CD14-positive monocyte (primary cell): ENCODE data around the gene RNF123. TPM values are rescaled to one million over a fixed set of nuclear protein-coding genes. Genes with fewer than 3 reads are reported as not detected.

Source experiments
- DNase-seq, 3 donors: peaks; one replicate each; pipeline ENCODE4 v3.0.0-alpha.2; 2011 to 2022
- H2AFZ ChIP-seq: 2 replicates; pipeline ENCODE4 v1.6.0; 2012; ENCODE audit warnings: mild to moderate bottlenecking, low read depth, low read length, inconsistent platforms; ENCODE audit not compliant: insufficient read depth, poor library complexity, severe bottlenecking
- H3K27ac ChIP-seq, 2 donors: 1 replicate in 1 of 2; 2 replicates in 1 of 2; pipeline ENCODE4 v1.5.1; 2012 to 2013; ENCODE audit warnings: low read length in 2 of 2, control low read depth in 1 of 2, inconsistent platforms in 1 of 2, low read depth in 1 of 2, mild to moderate bottlenecking in 1 of 2
- H3K27me3 ChIP-seq, 2 donors: one replicate each; pipeline versions ENCODE4 v1.6.0 to v1.6.1; 2011 to 2013; ENCODE audit warnings: low read length in 2 of 2; ENCODE audit not compliant: control insufficient read depth in 2 of 2, insufficient read depth in 2 of 2
- H3K36me3 ChIP-seq, 2 donors: replicated peaks in 1 of 2; 1 replicate in 1 of 2; 2 replicates in 1 of 2; pipeline versions ENCODE4 v1.5.1 to v1.6.1; 2012 to 2013; ENCODE audit warnings: low read length in 2 of 2, control low read depth in 1 of 2, inconsistent platforms in 1 of 2, mild to moderate bottlenecking in 1 of 2; ENCODE audit not compliant: insufficient read depth in 2 of 2, control insufficient read depth in 1 of 2
- H3K4me1 ChIP-seq, 2 donors: 1 replicate in 1 of 2; 2 replicates in 1 of 2; pipeline versions ENCODE4 v1.5.1 to v1.6.1; 2012 to 2013; ENCODE audit warnings: low read length in 2 of 2, control low read depth in 1 of 2, inconsistent platforms in 1 of 2, mild to moderate bottlenecking in 1 of 2, moderate library complexity in 1 of 2; ENCODE audit not compliant: insufficient read depth in 2 of 2, control insufficient read depth in 1 of 2
- H3K4me2 ChIP-seq: replicated peaks from 2 replicates; pipeline ENCODE3; 2012; ENCODE audit warnings: low read length, moderate library complexity, mild to moderate bottlenecking; ENCODE audit not compliant: poor library complexity, severe bottlenecking; ENCODE audit errors: extremely low read depth
- H3K4me3 ChIP-seq, 3 experiments: fragments of 200-600 bp in 1 of 3; sonication (generic) in 1 of 3; replicated peaks in 1 of 3; 1 replicate in 2 of 3; 2 replicates in 1 of 3; pipeline ENCODE4 v1.5.1; 2011 to 2013; ENCODE audit warnings: low read length in 3 of 3, mild to moderate bottlenecking in 3 of 3, control low read depth in 2 of 3, low read depth in 2 of 3, inconsistent platforms in 1 of 3, moderate library complexity in 1 of 3
- H3K79me2 ChIP-seq: 2 replicates; pipeline ENCODE4 v1.6.0; 2012; ENCODE audit warnings: mild to moderate bottlenecking, control low read depth, inconsistent platforms, low read length, moderate library complexity; ENCODE audit not compliant: insufficient read depth
- H3K9ac ChIP-seq: 2 replicates; pipeline ENCODE4 v1.6.0; 2017; ENCODE audit warnings: low read length, mild to moderate bottlenecking; ENCODE audit not compliant: insufficient read depth, poor library complexity, severe bottlenecking
- H3K9me3 ChIP-seq, 2 donors: replicated peaks in 1 of 2; 1 replicate in 1 of 2; 2 replicates in 1 of 2; pipeline versions ENCODE4 v1.5.1 to v1.6.1; 2012 to 2013; ENCODE audit warnings: low read length in 2 of 2, control low read depth in 1 of 2; ENCODE audit not compliant: control insufficient read depth in 1 of 2, insufficient read depth in 1 of 2
- H4K20me1 ChIP-seq: 2 replicates; pipeline ENCODE4 v1.6.0; 2012; ENCODE audit warnings: mild to moderate bottlenecking, low read length, control low read depth, moderate library complexity; ENCODE audit not compliant: insufficient read depth
- H3K27ac Mint-ChIP-seq, 7 donors: one replicate each; pipeline ENCODE4 v1.8.0; 2020; ENCODE audit warnings: mild to moderate bottlenecking in 7 of 7, mixed read lengths in 7 of 7, moderate library complexity in 6 of 7, inconsistent platforms in 2 of 7
- H3K27me3 Mint-ChIP-seq, 3 donors: one replicate each; pipeline ENCODE4 v1.8.0; 2021 to 2022; ENCODE audit warnings: low read depth in 3 of 3, mild to moderate bottlenecking in 3 of 3, mixed read lengths in 3 of 3, moderate library complexity in 3 of 3, inconsistent platforms in 1 of 3
- H3K36me3 Mint-ChIP-seq, 2 donors: one replicate each; pipeline ENCODE4 v1.8.0; 2020; ENCODE audit warnings: mixed read lengths in 2 of 2, inconsistent platforms in 1 of 2, mild to moderate bottlenecking in 1 of 2
- H3K4me1 Mint-ChIP-seq: one replicate; pipeline ENCODE4 v1.8.0; 2020; ENCODE audit warnings: mild to moderate bottlenecking, mixed read lengths
- H3K4me3 Mint-ChIP-seq, 2 donors: one replicate each; pipeline ENCODE4 v1.8.0; 2020; ENCODE audit warnings: mild to moderate bottlenecking in 2 of 2, mixed read lengths in 2 of 2, moderate library complexity in 1 of 2
- H3K9me3 Mint-ChIP-seq, 7 donors: one replicate each; pipeline ENCODE4 v1.8.0; 2020 to 2022; ENCODE audit warnings: mixed read lengths in 7 of 7, mild to moderate bottlenecking in 6 of 7, moderate library complexity in 6 of 7, inconsistent platforms in 2 of 7
- CTCF ChIP-seq: fragments of 200-600 bp; IDR thresholded peaks from one replicate; pipeline ENCODE4 v1.8.0; 2022; ENCODE audit warnings: antibody characterized with exemption, mild to moderate bottlenecking
- WGBS: methylation state at CpG from one replicate; pipeline ENCODE4 v1.1.5; 2013; ENCODE audit warnings: missing lambda C conversion rate; ENCODE audit not compliant: insufficient coverage; 5-methylcytosine and 5-hydroxymethylcytosine counted together
- intact Hi-C, 2 donors: fragments of 100-400 bp; cut with micrococcal nuclease; formaldehyde crosslinking; loops; one replicate each; pipeline versions ENCODE4 v1.15.0 to v1.15.1; 2023
- polyA plus RNA-seq, 3 donors: library from polyadenylated mRNA; depleted of rRNA in 1 of 3; unstranded in 2 of 3; stranded (reverse) in 1 of 3; fragments of 300-500 nt in 2 of 3; fragments of >200 nt in 1 of 3; fragmentation: Illumina TruSeq in 2 of 3; gene quantifications; 1 replicate in 2 of 3; 2 replicates in 1 of 3; pipeline ENCODE4 v1.2.3, GENCODE V29; 2012 to 2021

RNF123 gene
- polyA plus RNA-seq, 3 donors: 11.1 to 46.2 (median 15.7) TPM

- H3K27ac Mint-ChIP-seq: peak overlapping the region in 3 of 7 donors; percentile 25 to 52 (median 28)
Observed at GRCh38 chr3:49761661-49762060, 72.3 kb downstream of the RNF123 start.

GRCh38 chr3:49763981-49764380, 74.6 kb downstream of the RNF123 start:
- no peak for TF ChIP-seq CTCF
- WGBS: no CpG with 5 or more reads among the region's 4 CpGs
- no peak overlapping the region for H3K27ac ChIP-seq
- H4K20me1 ChIP-seq: peaks cover 96% of the 10 kb centered on the region
- H3K9me3 Mint-ChIP-seq: peaks cover 0 to 2% (median 0%) of the 10 kb centered on the region in 7 donors
- H3K4me3 Mint-ChIP-seq: no peak overlapping the region
- no peak overlapping the region for H3K4me2 ChIP-seq
- no peaks in the 10 kb centered on the region for H3K27me3 ChIP-seq
- peaks cover 15 to 51% of the 10 kb centered on the region in 2 donors for H3K36me3 Mint-ChIP-seq
- peaks cover 0 to 5% of the 10 kb centered on the region in 2 donors for H3K4me1 ChIP-seq
- H3K27me3 Mint-ChIP-seq: no peaks in the 10 kb centered on the region
- H2AFZ ChIP-seq: no peak overlapping the region
- no peak overlapping the region for H3K27ac Mint-ChIP-seq
- no peak overlapping the region for H3K9ac ChIP-seq
- no peak overlapping the region for H3K4me3 ChIP-seq
- DNase-seq: no peak
- no peaks in the 10 kb centered on the region for H3K9me3 ChIP-seq
- H3K36me3 ChIP-seq: peaks cover 3 to 39% of the 10 kb centered on the region in 2 donors
- peaks cover 10% of the 10 kb centered on the region for H3K4me1 Mint-ChIP-seq
- H3K79me2 ChIP-seq: peaks cover 93% of the 10 kb centered on the region
- intact Hi-C loops: loop anchor here in 1 of 2 donors (10.0 kb wide), 1 partner anchor 1599 kb away; no protein-coding TSS in a partner anchor

More at GRCh38 chr3:49761661-49762060, 72.3 kb downstream of the RNF123 start:
- Mint-ChIP-seq H3K27me3 (no peaks in the 10 kb centered on the region), H3K4me3 (no peak overlapping the region), H3K36me3 (peaks cover 13 to 47% of the 10 kb centered on the region in 2 donors), H3K4me1 (peaks cover 10% of the 10 kb centered on the region), H3K9me3 (peaks cover 0 to 2% (median 0%) of the 10 kb centered on the region in 7 donors)
- Histone ChIP-seq H4K20me1 (peaks cover 96% of the 10 kb centered on the region), H3K27me3 (no peaks in the 10 kb centered on the region), H3K9ac (no peak overlapping the region), H3K4me2 (no peak overlapping the region), H3K4me3 (no peak overlapping the region), H3K9me3 (no peaks in the 10 kb centered on the region), H3K79me2 (peaks cover 91% of the 10 kb centered on the region), H3K4me1 (peaks cover 0 to 5% of the 10 kb centered on the region in 2 donors), H2AFZ (no peak overlapping the region), H3K27ac (peak overlapping the region in 1 of 2 donors; percentile 26), H3K36me3 (peaks cover 3 to 32% of the 10 kb centered on the region in 2 donors)
- TF ChIP-seq CTCF: no peak
- no peak for DNase-seq
- intact Hi-C loops: loop anchor here in 1 of 2 donors (10.0 kb wide), 1 partner anchor 1597 kb away; no protein-coding TSS in a partner anchor
- WGBS: 14% methylated on average over 1 of the region's 3 CpGs
